Embryonic facial prominence (tissue), 1 donor: ENCODE measurements around the gene ABHD12.
"Not testable (repeated sequence)": the region's sequence is repeated elsewhere in the genome, so short reads cannot be mapped to it uniquely, and the experiment has no call there.

Experiments used
- DNase-seq: peaks from one replicate; pipeline ENCODE4 v3.0.0-alpha.2; 2016; ENCODE audit errors: extremely low spot score

ABHD12 gene

GRCh38 chr20:25278636-25279361, 111.8 kb downstream of the ABHD12 start:
- DNase-seq, result no peak

- no peak for DNase-seq
Measured at GRCh38 chr20:25277941-25278521, 112.6 kb downstream of the ABHD12 start.

GRCh38 chr20:25277051-25277801, 113.4 kb downstream of the ABHD12 start:
- DNase-seq, result no peak

- no peak for DNase-seq
Measured at GRCh38 chr20:25276533-25277050, 114.0 kb downstream of the ABHD12 start.

- no peak for DNase-seq
Measured at GRCh38 chr20:25275813-25276532, 114.7 kb downstream of the ABHD12 start.

GRCh38 chr20:25274891-25275812, 115.5 kb downstream of the ABHD12 start:
- DNase-seq, result no peak

GRCh38 chr20:25274481-25274880, 116.2 kb downstream of the ABHD12 start:
- DNase-seq, result no peak

- no peak for DNase-seq
Measured at GRCh38 chr20:25273541-25274358, 116.9 kb downstream of the ABHD12 start.

GRCh38 chr20:25273046-25273445, 117.6 kb downstream of the ABHD12 start:
- no peak for DNase-seq

- no peak for DNase-seq
Measured at GRCh38 chr20:25272223-25273000, 118.2 kb downstream of the ABHD12 start.

GRCh38 chr20:25271486-25272222, 119.0 kb downstream of the ABHD12 start:
- DNase-seq, result no peak

- no peak for DNase-seq
Measured at GRCh38 chr20:25270829-25271251, 119.8 kb downstream of the ABHD12 start.

- DNase-seq, result no peak
Measured at GRCh38 chr20:25269833-25270170, 120.8 kb downstream of the ABHD12 start.

GRCh38 chr20:25269057-25269832, 121.4 kb downstream of the ABHD12 start:
- no peak for DNase-seq

GRCh38 chr20:25260770-25261437, 129.7 kb downstream of the ABHD12 start:
- not testable (repeated sequence) for DNase-seq

- no peak for DNase-seq
Measured at GRCh38 chr20:25259788-25260254, 130.8 kb downstream of the ABHD12 start.

- DNase-seq, result no peak
Measured at GRCh38 chr20:25259358-25259757, 131.3 kb downstream of the ABHD12 start.
